Smooth muscle cell (in vitro differentiated cells): ENCODE data around the gene LRRC3C. TPM values are rescaled to one million over a fixed set of nuclear protein-coding genes. Genes with fewer than 3 reads are reported as not detected.

Experiments
- DNase-seq: peaks from one replicate; lab custom pipeline; 2025; ENCODE audit not compliant: unreplicated experiment; lab: John Stamatoyannopoulos, UW
- H2AFZ ChIP-seq: fragments of 200-600 bp; sonication (generic); 2 replicates; pipeline ENCODE4 v1.6.0; 2016; ENCODE audit warnings: antibody characterized with exemption, low read depth, mild to moderate bottlenecking
- H3F3A ChIP-seq: fragments of 200-600 bp; sonication (generic); 2 replicates; pipeline ENCODE4 v1.6.0; 2017; ENCODE audit warnings: antibody characterized with exemption, low read depth
- H3K27ac ChIP-seq: fragments of 200-600 bp; sonication (generic); 2 replicates; pipeline ENCODE4 v1.5.1; 2016; ENCODE audit warnings: low read depth, mild to moderate bottlenecking
- H3K27me3 ChIP-seq: fragments of 200-600 bp; sonication (generic); 2 replicates; pipeline ENCODE4 v1.6.1; 2016; ENCODE audit warnings: low read depth, mild to moderate bottlenecking
- H3K36me3 ChIP-seq: fragments of 200-600 bp; sonication (generic); 2 replicates; pipeline ENCODE4 v1.5.1; 2016; ENCODE audit warnings: low read depth
- H3K4me1 ChIP-seq: fragments of 200-600 bp; sonication (generic); 2 replicates; pipeline ENCODE4 v1.5.1; 2016; ENCODE audit warnings: low read depth
- H3K4me2 ChIP-seq: fragments of 200-600 bp; sonication (generic); 2 replicates; pipeline ENCODE4 v1.6.0; 2016; ENCODE audit warnings: mild to moderate bottlenecking
- H3K4me3 ChIP-seq: fragments of 200-600 bp; sonication (generic); 2 replicates; pipeline ENCODE4 v1.5.1; 2016; ENCODE audit warnings: mild to moderate bottlenecking
- H3K79me2 ChIP-seq: fragments of 200-600 bp; sonication (generic); 2 replicates; pipeline ENCODE4 v1.6.0; 2016; ENCODE audit warnings: low read depth, mild to moderate bottlenecking
- H3K9ac ChIP-seq: fragments of 200-600 bp; sonication (generic); 2 replicates; pipeline ENCODE4 v1.6.0; 2016; ENCODE audit warnings: low read depth
- H3K9me3 ChIP-seq: fragments of 200-600 bp; sonication (generic); replicated peaks from 2 replicates; pipeline ENCODE4 v1.5.1; 2016; ENCODE audit warnings: low read depth
- H4K20me1 ChIP-seq: fragments of 200-600 bp; sonication (generic); 2 replicates; pipeline ENCODE4 v1.6.0; 2016; ENCODE audit warnings: low read depth
- WGBS: methylation state at CpG from one replicate; pipeline ENCODE4 v1.1.7; 2016; ENCODE audit warnings: low lambda C conversion rate; 5-methylcytosine and 5-hydroxymethylcytosine counted together
- polyA plus RNA-seq: library from polyadenylated mRNA; unstranded; fragments of >200 nt; fragmentation: Nextera tagmentation; extraction: Ambion mirVana; gene quantifications from 2 replicates; pipeline ENCODE4 v1.2.1, GENCODE V29; 2016
- total RNA-seq: library from RNA; depleted of rRNA; stranded (reverse); fragments of >200 nt; gene quantifications from 2 replicates; pipeline ENCODE4 v1.2.3, GENCODE V29; 2014
- TF ChIP-seq, protein P1 (sequence below): fragments of 200-600 bp; sonication (generic); IDR thresholded peaks from 2 replicates; pipeline ENCODE4 v1.5.1; 2017; ENCODE audit warnings: borderline replicate concordance, mild to moderate bottlenecking, antibody characterized with exemption; ENCODE audit not compliant: insufficient read depth, poor library complexity, severe bottlenecking

The LRRC3C gene
- total and polyA plus RNA-seq, 2 experiments from 2014 or later: not detected

DNA sequence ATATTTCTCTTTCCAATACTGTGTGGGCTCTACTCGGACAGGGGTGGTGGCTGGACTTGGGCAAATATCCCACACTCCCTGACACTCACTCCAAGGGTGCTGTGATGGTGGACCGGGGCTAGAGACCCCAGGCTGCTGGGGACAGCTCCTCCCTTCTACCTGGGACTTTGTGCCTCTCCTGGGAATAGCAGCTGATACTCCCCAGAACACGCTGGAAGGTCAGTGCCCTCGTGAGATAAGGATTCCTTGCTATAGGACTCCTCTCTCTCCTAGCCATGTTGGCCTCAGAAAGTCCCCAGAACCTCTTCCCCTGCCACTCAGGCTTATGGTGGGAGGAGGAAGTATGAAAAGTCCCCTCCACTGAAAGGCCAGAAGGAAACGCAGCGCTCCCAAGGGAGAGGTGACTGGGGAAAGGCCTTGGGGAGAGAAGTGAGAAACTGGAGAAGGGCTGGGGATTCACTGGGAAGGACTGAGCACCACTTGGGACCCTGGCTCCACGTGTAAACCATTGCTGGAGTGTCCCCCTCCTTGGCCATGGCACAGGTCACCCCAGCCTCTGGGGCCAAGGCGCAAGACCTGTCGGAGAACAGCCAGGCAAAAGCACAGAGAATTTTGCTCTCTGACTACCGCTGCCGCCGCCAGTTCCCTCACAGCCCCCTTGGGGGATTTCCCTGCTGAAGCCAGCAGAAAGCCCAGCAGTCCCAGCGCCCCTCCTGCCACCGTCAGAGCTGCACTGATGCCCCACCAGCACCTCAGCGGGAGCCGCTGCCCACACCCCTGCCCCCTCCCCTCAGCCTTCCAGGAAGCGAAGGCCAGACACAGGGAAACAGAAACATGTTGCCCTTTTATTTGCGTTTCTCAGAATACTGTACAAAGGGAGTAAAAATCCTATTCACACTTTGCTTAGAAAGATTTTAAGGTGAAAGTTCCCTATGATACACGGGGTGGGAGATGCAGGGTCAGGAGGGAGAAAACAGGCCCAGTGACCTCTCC lies 7.0 kb upstream of the LRRC3C start:
- TF ChIP-seq, protein P1, sequence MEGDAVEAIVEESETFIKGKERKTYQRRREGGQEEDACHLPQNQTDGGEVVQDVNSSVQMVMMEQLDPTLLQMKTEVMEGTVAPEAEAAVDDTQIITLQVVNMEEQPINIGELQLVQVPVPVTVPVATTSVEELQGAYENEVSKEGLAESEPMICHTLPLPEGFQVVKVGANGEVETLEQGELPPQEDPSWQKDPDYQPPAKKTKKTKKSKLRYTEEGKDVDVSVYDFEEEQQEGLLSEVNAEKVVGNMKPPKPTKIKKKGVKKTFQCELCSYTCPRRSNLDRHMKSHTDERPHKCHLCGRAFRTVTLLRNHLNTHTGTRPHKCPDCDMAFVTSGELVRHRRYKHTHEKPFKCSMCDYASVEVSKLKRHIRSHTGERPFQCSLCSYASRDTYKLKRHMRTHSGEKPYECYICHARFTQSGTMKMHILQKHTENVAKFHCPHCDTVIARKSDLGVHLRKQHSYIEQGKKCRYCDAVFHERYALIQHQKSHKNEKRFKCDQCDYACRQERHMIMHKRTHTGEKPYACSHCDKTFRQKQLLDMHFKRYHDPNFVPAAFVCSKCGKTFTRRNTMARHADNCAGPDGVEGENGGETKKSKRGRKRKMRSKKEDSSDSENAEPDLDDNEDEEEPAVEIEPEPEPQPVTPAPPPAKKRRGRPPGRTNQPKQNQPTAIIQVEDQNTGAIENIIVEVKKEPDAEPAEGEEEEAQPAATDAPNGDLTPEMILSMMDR: no peak
- H3K27ac ChIP-seq: no peak overlapping the region
- WGBS: 94% methylated on average over 19 of the region's 19 CpGs
- peaks cover 12% of the 10 kb centered on the region for H3K79me2 ChIP-seq
- H3K36me3 ChIP-seq: no peaks in the 10 kb centered on the region
- no peaks in the 10 kb centered on the region for H3K27me3 ChIP-seq
- H3K9ac ChIP-seq: no peak overlapping the region
- peaks cover 27% of the 10 kb centered on the region for H4K20me1 ChIP-seq
- peaks cover 3% of the 10 kb centered on the region for H3K4me1 ChIP-seq
- H3K4me3 ChIP-seq: no peak overlapping the region
- H3F3A ChIP-seq: no peaks in the 10 kb centered on the region
- no peak overlapping the region for H3K4me2 ChIP-seq
- no peaks in the 10 kb centered on the region for H3K9me3 ChIP-seq
- DNase-seq: no peak
- H2AFZ ChIP-seq: no peak overlapping the region

DNA sequence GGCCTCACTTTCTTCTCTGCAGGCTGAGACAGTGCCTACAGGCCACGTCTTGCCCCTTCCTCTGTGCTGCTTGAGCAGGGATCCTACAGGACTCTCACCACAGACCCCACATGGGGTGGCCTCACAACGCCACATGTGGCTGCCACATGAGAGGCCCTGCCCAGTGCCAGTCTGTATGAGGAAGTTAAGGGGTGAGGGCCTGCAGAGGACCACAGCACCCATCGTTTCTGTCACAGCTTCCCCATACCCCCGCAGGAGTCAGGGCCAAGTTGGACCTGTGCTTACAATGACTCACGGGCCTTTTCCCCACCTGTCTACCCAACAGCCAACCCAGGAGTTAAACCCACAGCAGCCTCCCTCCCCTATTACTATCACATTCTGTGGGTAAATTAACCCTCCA lies 6.2 kb upstream of the LRRC3C start:
- Histone ChIP-seq H3K36me3 (no peaks in the 10 kb centered on the region), H3K4me3 (no peak overlapping the region), H3K79me2 (peaks cover 20% of the 10 kb centered on the region), H3F3A (no peaks in the 10 kb centered on the region), H4K20me1 (peaks cover 35% of the 10 kb centered on the region), H3K27ac (no peak overlapping the region), H2AFZ (no peak overlapping the region), H3K4me1 (peaks cover 11% of the 10 kb centered on the region), H3K9me3 (no peaks in the 10 kb centered on the region), H3K4me2 (no peak overlapping the region), H3K9ac (no peak overlapping the region), H3K27me3 (no peaks in the 10 kb centered on the region)
- no peak for DNase-seq
- TF ChIP-seq, protein P1: no peak
- WGBS: 98% methylated on average over 5 of the region's 5 CpGs

DNA sequence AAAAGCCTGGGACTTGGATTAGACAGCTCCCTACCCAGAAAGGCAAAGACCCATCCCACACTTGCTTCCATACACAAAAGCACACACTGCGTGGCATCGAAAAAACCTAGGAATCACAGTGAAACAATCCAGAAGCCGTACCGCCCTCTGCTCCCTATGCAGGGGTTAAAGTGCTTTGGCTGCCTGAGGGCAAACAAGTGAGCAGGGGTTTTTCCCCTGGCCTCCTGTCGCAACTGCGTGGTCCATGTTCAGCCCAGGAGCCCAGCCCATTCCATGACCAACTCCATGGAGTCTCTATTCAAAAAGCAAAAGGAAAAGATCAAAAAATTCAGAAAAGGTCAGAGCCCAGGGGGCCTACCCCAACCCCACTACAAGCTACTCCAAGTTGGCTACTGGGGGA lies 5.5 kb upstream of the LRRC3C start:
- TF ChIP-seq, protein P1: no peak
- peaks cover 16% of the 10 kb centered on the region for H3K4me1 ChIP-seq
- no peaks in the 10 kb centered on the region for H3F3A ChIP-seq
- no peak overlapping the region for H2AFZ ChIP-seq
- 96% methylated on average over 6 of the region's 6 CpGs for WGBS
- H3K27me3 ChIP-seq: no peaks in the 10 kb centered on the region
- H3K4me3 ChIP-seq: no peak overlapping the region
- no peaks in the 10 kb centered on the region for H3K36me3 ChIP-seq
- H4K20me1 ChIP-seq: peaks cover 40% of the 10 kb centered on the region
- peaks cover 27% of the 10 kb centered on the region for H3K79me2 ChIP-seq
- H3K9me3 ChIP-seq: no peaks in the 10 kb centered on the region
- no peak overlapping the region for H3K4me2 ChIP-seq
- no peak for DNase-seq
- H3K27ac ChIP-seq: no peak overlapping the region
- H3K9ac ChIP-seq: no peak overlapping the region

DNA sequence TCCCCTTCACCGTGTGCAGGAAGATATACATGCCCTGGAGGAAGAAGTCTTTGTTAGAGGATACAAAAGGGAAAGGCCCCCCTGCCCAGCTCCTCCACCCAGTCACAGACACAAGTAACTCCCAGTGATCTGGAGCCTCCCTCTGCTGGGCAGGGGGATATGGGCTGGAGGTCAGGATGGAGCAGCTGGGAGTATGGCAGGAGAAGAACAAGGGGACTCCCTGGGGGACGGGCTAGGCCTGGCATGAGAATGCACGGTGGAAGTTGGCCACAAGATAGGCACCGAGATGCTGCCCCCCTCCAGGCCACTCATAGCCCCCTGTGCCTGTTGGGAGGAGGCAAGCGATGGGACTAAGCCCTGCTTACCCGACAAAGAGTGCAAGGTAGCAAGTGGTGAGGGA lies 4.3 kb upstream of the LRRC3C start:
- DNase-seq: no peak
- Histone ChIP-seq H3K4me1 (peaks cover 20% of the 10 kb centered on the region), H3K9me3 (no peaks in the 10 kb centered on the region), H3K9ac (no peak overlapping the region), H3K4me3 (no peak overlapping the region), H3K79me2 (peaks cover 30% of the 10 kb centered on the region), H2AFZ (no peak overlapping the region), H3K36me3 (no peaks in the 10 kb centered on the region), H3K27me3 (no peaks in the 10 kb centered on the region), H3F3A (peaks cover 2% of the 10 kb centered on the region), H3K4me2 (no peak overlapping the region), H4K20me1 (peaks cover 40% of the 10 kb centered on the region), H3K27ac (no peak overlapping the region)
- 98% methylated on average over 6 of the region's 6 CpGs for WGBS
- TF ChIP-seq, protein P1: no peak
